Stimulated activated naive CD4-positive, alpha-beta T cell treated with Interleukin-2 at 50 U/mL for 16 hours (primary cell): ENCODE data around the gene NDUFV3.
"Not testable (repeated sequence)": the region's sequence is repeated elsewhere in the genome, so short reads cannot be mapped to it uniquely, and the experiment has no call there.

Experiments
- DNase-seq: peaks from one replicate; lab custom pipeline; 2025; lab: John Stamatoyannopoulos, UW

Gene NDUFV3

GRCh38 chr21:42892931-42893755 is at the start of gene NDUFV3:
TSS of gene NDUFV3 (plus strand) at chr21:42893309. CDS start at chr21:42893334, 25 bp downstream.
- peak; percentile 99 for DNase-seq

DNA sequence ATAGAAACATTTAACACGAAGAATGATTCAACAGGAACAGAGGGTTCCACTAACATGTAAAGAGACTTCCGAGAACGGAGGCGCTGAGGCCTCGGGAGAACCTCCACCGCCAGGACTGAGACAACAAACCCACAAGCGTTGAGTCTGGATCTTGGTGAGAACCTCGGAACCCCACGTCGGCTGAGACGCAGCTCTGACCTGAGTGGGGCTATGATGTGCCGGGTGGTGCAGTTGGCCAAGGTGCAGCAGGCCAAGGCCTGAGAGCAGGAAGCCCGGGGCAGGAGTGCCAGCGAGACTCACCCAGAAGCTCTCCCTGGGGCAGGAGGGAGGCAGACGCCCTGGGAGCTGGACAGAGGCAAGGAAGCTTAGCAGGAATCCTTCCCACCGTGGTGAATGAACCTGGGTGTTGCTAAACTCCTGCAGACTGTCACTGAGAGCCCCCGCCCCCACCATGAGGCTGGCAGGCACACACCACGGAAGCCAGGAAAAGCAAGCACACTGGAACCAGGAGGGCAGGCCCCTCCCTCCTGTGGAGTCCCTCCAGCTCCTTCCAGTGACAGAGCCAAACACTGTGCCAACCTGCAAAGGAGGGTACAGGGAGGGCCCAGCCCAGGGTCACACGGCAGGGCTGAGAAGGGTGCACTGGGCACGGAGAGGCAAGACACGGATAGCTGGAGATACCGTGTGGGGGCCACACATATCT is 48.5 kb upstream of the NDUFV3 start:
- DNase-seq = no peak

DNA sequence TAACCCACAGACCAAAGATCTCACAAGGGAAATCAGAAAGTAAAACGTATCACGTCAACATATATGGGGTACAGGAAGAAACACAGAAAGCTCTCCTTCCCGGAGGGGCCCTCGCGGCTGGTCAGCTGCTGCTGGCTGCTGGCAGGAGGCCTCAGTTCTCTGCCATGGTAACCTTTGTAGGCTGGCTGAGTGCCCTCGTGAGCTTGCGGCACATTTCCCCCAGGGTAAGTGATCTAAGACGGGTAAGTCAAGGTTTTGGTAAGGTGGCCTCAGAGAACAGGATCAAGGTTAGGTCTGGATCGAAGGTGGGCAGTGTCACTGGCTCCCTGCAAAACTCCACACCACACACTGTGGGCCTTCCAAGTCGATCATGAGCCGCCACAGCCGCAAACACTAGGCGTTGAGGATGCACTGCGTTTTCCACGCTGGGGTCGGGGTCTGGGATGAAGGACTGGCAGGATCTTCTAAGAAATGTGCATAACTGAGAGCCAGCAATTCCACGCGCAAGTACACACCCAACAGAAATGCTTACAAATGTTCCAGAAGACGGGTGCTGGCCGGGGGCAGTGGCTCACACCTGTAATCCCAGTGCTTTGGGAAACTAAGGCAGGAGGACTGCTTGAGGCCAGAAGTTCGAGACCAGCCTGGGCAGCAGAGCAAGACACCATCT is 47.7 kb upstream of the NDUFV3 start:
- no peak for DNase-seq

GRCh38 chr21:42846221-42846620 is 46.9 kb upstream of the NDUFV3 start:
- DNase-seq = no peak

- no peak for DNase-seq
Observed at GRCh38 chr21:42847051-42847707, 45.9 kb upstream of the NDUFV3 start.

- no peak for DNase-seq
Observed at GRCh38 chr21:42847726-42848125, 45.4 kb upstream of the NDUFV3 start.

- DNase-seq = not testable (repeated sequence)
Observed at GRCh38 chr21:42848144-42848931, 44.8 kb upstream of the NDUFV3 start.

DNA sequence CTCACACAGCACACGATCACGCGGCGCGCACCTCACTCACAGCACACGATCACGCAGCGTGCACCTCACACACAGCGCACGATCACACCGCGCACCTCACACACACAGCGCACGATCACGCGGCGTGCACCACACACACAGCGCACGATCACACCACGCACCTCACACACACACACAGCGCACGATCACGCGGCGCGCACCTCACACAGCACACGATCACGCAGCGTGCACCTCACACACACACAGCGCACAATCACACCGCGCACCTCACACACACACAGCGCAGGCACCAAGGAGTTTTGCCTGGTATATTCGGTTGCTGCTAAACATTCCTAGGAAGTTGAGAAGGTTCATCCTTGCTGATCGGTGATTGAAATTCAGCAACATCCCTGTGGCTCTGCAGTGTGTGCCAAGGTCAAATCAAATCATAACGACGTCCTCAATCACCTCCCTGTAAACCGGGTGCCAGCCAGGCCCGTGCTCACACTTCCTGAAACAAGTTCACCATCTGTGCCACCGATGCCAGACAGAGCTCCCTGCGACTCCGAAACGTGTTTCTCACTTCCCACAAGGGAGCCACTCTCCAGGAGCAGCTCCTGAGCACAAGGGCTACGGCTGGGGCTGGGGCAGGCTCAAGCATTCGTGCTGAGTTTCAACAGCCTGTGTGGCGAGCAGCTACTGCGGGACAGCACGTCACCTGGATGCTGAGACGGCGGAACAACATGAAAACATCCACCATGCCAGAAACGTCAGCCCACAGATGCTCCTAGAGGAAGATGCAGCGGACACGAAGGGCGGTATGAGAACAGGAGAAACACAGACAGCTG is 44.0 kb upstream of the NDUFV3 start:
- DNase-seq = no peak

DNA sequence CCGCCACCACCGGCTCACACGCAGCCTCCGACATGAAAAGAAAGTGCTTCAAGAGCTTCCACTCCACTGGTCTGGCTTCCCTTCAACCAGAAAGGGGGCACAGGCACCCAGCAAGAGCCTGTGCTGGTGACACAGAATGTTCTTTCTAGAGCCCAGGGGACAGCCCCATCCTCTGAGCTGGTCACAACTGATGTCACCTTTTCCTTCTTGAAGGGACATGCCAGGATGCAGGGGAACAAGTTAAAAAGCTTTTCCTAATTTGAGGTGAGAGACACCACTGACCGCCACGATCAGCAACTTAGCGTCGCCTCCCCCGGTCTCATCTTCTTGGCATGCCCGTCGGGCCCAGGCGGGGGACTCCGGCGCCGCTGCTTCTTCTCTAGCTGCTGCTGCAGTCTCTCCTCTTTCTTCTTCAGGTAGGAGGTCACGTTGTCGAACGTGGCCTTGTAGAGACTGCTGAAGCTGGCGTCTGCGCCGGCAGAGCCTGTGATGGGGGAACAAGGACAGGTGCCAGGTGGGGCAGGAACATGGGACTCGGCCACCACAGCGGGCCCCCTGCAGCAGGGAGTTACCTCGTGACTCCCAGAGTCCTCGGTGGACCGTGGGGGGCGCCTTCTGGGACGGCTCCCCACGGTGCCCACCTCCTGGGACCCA is 43.2 kb upstream of the NDUFV3 start:
- DNase-seq = no peak

DNA sequence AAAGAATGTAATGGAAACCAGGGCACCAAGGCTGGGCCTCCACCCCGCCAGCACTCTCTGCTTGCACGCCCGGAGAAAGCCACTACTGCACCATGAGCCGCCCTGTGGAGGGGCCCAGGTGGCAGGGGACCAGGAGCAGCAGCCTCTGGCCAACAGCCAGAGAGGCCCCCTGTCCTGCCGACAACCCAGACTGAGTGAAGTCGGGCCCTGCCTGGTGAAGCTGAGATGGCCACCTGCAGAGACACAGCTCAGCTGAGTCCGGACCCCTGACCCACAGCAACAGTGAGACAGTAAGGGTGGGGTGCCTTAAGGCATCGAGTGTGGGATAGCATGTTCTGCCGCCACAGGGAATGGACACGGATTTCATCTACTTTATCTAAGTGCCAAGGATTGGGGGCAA is 42.6 kb upstream of the NDUFV3 start:
- DNase-seq = no peak

GRCh38 chr21:42850866-42851391 is 42.2 kb upstream of the NDUFV3 start:
- DNase-seq = no peak

- DNase-seq = no peak
Observed at GRCh38 chr21:42851812-42852665, 41.1 kb upstream of the NDUFV3 start.

DNA sequence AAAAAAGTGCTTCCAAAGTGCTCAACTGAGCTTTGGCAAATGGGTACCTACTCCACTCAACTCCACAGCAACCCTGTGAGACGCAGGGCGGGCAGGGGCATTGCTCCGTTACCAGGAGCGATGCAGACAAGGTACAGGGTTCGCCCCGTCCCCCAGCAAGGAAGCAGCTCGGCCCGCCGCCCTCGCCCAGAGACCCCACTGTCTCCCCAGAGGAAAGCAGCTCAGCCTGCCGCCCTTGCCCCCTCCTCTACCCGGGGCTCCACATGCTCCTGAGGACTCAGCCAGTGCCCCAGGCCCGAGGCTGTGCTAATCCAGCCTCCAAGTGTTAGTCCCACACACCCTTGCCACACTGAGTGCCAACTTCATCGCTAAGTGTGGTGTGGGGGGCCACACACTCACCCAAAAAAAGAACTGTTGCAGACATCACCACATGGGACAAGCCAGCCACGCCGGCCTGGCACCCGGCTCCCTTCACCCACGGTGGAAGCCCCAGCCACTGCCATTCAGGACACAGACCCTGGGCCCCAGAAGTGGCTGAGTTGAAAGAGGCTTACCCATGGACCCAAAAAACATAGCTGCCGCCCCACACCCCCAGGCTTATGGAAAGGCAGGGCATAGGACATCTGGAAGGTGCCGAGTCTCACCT is 40.1 kb upstream of the NDUFV3 start:
- DNase-seq = no peak

GRCh38 chr21:42853621-42854020 is 39.5 kb upstream of the NDUFV3 start:
- no peak for DNase-seq

DNA sequence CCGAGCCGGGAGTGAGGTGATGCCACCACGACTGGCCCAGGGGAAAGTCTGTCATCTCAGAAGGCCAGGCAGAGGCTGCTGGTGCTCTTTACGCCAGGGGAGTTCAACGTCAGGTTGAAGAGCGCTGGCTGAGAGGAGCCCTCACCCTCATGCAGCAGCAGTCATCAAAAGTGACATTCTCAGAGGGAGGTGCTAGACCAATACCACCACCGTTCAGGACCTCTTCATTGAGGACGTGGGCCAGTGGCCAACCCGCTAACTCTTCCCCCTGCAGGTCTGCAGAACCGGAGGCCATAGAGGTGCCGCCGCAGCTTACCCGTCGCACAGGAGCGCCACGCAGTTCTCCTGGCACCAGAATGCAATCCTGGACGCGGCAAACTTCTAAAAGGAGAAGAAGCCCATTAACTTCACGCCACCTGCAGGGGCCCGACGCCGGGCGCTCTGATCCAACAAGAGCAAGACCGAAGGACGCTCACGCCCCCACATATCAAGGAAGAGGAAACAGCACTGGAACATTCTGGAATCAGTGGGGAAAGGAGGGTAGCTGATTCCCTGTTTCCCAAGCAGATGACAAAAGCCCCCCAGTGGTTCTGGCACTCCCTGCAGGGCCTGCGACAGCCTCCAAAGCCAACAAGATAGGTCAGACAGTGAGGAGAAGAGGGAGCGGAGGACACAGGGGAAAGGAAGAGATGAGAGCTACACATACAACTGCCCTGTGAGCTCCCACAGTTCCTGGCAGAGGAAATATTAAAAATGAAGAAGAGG is 38.7 kb upstream of the NDUFV3 start:
- no peak for DNase-seq

DNA sequence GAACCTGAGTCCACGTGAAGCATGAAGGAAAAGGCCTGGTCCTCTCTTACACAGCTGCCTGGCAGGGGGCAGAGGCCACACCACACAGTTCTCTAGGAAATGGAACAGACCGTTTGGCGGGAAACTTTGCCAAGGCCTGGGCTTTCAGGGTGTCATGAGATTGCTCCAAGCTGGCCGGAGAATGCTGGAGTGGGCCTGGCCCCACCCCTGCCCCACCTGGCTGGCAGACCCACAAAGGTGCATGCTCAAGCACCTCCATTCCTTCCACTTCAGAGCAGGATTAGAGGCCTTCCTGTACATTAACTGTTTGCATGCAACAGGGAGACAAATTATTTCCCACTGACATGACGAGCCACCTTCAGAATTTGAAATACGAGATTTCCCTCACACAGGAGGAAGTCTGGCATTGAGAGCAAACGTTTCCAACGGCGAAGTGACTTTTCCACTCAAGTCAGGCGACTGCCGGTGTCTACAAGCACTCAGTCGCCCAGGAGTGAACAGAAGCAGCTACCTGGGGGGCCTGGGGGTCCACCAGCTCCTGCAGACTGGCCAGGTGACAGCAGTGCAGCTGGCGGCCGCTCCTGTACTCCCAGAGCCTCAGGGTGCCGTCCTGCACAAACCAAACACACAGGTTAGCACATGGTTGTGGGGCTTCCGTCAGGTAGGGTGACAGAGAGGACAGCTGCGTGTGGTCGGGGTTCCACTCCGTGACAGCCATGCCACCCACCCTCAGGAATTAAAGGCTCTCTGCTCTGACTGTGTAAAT is 37.8 kb upstream of the NDUFV3 start:
- no peak for DNase-seq

- no peak for DNase-seq
Observed at GRCh38 chr21:42855937-42856335, 37.2 kb upstream of the NDUFV3 start.
